A673 (cell line): ENCODE results near the gene ZFP36L2. TPM values are rescaled to one million over a fixed set of nuclear protein-coding genes. Genes with fewer than 3 reads are reported as not detected.

ENCODE experiments used
- BruUV-seq: library from RNA; stranded (reverse); fragments of 400-500 nt; replicated peaks from 2 replicates; lab custom pipeline; 2021; lab: Mats Ljungman, UMichigan
- CTCF ChIA-PET: fragments of 300-600 bp; sonication (Branson Sonifier 250); formaldehyde crosslinking; loops from one replicate; lab custom pipeline; 2022; ENCODE audit warnings: antibody characterized with exemption; lab: Charles Lee
- POLR2A ChIA-PET: fragments of 300-600 bp; sonication (Branson Sonifier 250); formaldehyde crosslinking; loops from one replicate; lab custom pipeline; 2022; ENCODE audit warnings: antibody characterized with exemption; ENCODE audit not compliant: low non-redundant PET; lab: Charles Lee
- DNase-seq: peaks from one replicate; pipeline ENCODE4 v3.0.0-alpha.2; 2015; ENCODE audit warnings: low spot score
- H3K27ac ChIP-seq: fragments of 200-600 bp; sonication (generic); 2 replicates; pipeline ENCODE4 v1.5.1; 2016; ENCODE audit warnings: mixed run types, low read depth, mild to moderate bottlenecking, mixed read lengths, antibody characterized with exemption, low read length; ENCODE audit not compliant: poor library complexity, severe bottlenecking
- H3K27me3 ChIP-seq: fragments of 200-600 bp; sonication (generic); replicated peaks from 2 replicates; pipeline ENCODE4 v1.6.1; 2017; ENCODE audit warnings: mixed run types, low read depth, mild to moderate bottlenecking, mixed read lengths, antibody characterized with exemption, low read length; ENCODE audit not compliant: insufficient read depth, poor library complexity
- H3K36me3 ChIP-seq: fragments of 200-600 bp; sonication (generic); 2 replicates; pipeline ENCODE4 v1.6.1; 2016; ENCODE audit warnings: mixed run types, mild to moderate bottlenecking, mixed read lengths, antibody characterized with exemption, low read length; ENCODE audit not compliant: insufficient read depth, poor library complexity, severe bottlenecking
- H3K4me1 ChIP-seq: fragments of 200-600 bp; sonication (generic); 2 replicates; pipeline ENCODE4 v1.6.1; 2017; ENCODE audit warnings: mixed run types, mild to moderate bottlenecking, mixed read lengths, antibody characterized with exemption, low read length; ENCODE audit not compliant: insufficient read depth, poor library complexity, severe bottlenecking
- H3K4me3 ChIP-seq: fragments of 200-600 bp; sonication (generic); 2 replicates; pipeline ENCODE4 v1.5.1; 2016; ENCODE audit warnings: low read depth, mixed run types, mild to moderate bottlenecking, mixed read lengths, low read length; ENCODE audit not compliant: poor library complexity, severe bottlenecking
- H3K9me3 ChIP-seq: fragments of 200-600 bp; sonication (generic); 2 replicates; pipeline ENCODE4 v1.6.1; 2016; ENCODE audit warnings: mixed run types, low read depth, mild to moderate bottlenecking, mixed read lengths, antibody characterized with exemption, low read length; ENCODE audit not compliant: poor library complexity, severe bottlenecking
- EZH2 ChIP-seq: fragments of 200-600 bp; sonication (generic); IDR thresholded peaks from 2 replicates; pipeline ENCODE4 v1.6.1; 2017; ENCODE audit warnings: borderline replicate concordance, low read depth, mild to moderate bottlenecking, mixed read lengths, antibody characterized with exemption, low read length; ENCODE audit not compliant: poor library complexity, severe bottlenecking
- intact Hi-C: fragments of 100-400 bp; cut with micrococcal nuclease; formaldehyde crosslinking; loops from one replicate; pipeline ENCODE4 v1.10.0; 2022; ENCODE audit not compliant: unreplicated experiment
- total RNA-seq: library from RNA; stranded (reverse); gene quantifications from 2 replicates; pipeline ENCODE4 v1.2.3, GENCODE V29; 2021
- TF ChIP-seq, protein P1 (sequence below): fragments of 300-800, 200-600 bp; sonication (generic); conservative IDR thresholded peaks from 2 replicates; pipeline ENCODE4 v1.5.1; 2017; ENCODE audit warnings: low read depth, mild to moderate bottlenecking, antibody characterized with exemption, low read length, moderate library complexity, mixed read lengths

The ZFP36L2 gene
- total RNA-seq, 1 experiment from 2014 or later, result 23.4 TPM

DNA sequence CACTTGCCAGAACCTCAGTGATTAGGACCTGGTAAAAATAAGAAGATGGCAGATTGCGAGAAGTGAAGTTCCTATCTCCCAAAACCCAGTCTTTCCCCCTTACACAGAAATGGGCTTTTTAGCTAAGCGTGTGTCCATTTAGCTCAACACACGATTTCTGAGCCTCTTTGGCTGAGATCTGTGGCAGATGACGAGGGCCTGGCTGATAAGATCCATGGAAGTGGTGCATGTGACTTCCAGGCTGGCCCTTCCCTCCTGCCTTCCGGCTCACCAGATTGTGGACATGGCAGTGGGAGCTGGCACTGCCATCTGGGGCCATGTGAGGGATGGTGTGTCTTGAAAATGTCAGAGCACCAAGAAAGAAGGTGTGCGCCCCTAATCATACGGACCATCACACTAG is 41.0 kb upstream of the ZFP36L2 start:
- intact Hi-C loops, result no loop called here
- Histone ChIP-seq H3K9me3 (no peaks in the 10 kb centered on the region), H3K27me3 (no peaks in the 10 kb centered on the region), H3K4me1 (no peaks in the 10 kb centered on the region), H3K27ac (no peak overlapping the region), H3K36me3 (no peaks in the 10 kb centered on the region), H3K4me3 (no peak overlapping the region)
- no peak for TF ChIP-seq EZH2
- TF ChIP-seq, protein P1, sequence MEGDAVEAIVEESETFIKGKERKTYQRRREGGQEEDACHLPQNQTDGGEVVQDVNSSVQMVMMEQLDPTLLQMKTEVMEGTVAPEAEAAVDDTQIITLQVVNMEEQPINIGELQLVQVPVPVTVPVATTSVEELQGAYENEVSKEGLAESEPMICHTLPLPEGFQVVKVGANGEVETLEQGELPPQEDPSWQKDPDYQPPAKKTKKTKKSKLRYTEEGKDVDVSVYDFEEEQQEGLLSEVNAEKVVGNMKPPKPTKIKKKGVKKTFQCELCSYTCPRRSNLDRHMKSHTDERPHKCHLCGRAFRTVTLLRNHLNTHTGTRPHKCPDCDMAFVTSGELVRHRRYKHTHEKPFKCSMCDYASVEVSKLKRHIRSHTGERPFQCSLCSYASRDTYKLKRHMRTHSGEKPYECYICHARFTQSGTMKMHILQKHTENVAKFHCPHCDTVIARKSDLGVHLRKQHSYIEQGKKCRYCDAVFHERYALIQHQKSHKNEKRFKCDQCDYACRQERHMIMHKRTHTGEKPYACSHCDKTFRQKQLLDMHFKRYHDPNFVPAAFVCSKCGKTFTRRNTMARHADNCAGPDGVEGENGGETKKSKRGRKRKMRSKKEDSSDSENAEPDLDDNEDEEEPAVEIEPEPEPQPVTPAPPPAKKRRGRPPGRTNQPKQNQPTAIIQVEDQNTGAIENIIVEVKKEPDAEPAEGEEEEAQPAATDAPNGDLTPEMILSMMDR, result no peak
- ChIA-PET POLR2A (no interaction called here), CTCF (no interaction called here)
- BruUV-seq, result no TSS peak
- no peak for DNase-seq

DNA sequence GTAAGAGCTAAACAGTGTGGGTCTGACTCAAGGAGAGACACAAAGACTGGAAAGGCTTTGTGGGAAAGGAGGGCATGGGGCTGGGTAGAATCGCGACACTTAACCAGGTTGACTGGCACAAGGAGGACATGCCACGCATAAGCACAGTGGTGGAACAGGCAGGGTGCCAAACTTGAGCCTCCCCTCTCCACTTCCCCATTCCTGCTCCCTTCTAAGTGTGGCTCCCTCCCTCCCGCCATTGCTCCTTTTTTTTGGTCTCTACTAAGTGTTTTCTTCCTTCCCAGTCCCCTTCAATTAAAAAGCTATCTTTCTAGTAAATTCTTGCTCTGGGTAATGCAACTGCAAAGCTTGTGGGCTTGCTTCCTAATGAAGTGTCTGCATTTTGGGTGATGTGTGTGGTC is 40.3 kb upstream of the ZFP36L2 start:
- Histone ChIP-seq H3K27me3 (no peaks in the 10 kb centered on the region), H3K9me3 (no peaks in the 10 kb centered on the region), H3K27ac (no peak overlapping the region), H3K4me1 (no peaks in the 10 kb centered on the region), H3K36me3 (no peaks in the 10 kb centered on the region), H3K4me3 (no peak overlapping the region)
- BruUV-seq, result no TSS peak
- POLR2A ChIA-PET, result no interaction called here
- TF ChIP-seq, protein P1, result no peak
- TF ChIP-seq EZH2, result no peak
- no peak for DNase-seq
- intact Hi-C loops, result no loop called here
- CTCF ChIA-PET, result no interaction called here

DNA sequence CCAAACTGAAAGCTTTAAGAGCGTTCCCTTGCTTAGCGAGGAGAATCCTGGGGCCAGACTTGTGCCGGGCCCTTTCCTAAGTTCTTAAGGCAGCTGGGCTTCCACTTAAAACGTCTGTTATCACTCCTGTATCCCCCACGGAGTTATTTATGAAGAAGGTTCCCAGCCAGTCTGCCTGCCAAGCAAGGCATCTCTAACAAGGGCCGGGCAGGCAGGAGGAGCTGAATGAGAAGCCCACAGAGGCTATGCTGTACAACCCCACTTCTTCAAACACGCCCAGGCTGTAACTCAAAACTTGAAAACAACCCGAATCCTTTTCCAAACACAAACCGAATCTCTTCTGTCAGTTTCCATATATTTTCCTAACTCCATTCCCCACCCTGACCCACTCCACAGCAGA is 39.0 kb upstream of the ZFP36L2 start:
- intact Hi-C loops, result no loop called here
- BruUV-seq, result no TSS peak
- Histone ChIP-seq H3K36me3 (no peaks in the 10 kb centered on the region), H3K4me3 (no peak overlapping the region), H3K9me3 (no peaks in the 10 kb centered on the region), H3K27me3 (no peaks in the 10 kb centered on the region), H3K27ac (no peak overlapping the region), H3K4me1 (no peaks in the 10 kb centered on the region)
- TF ChIP-seq, protein P1, result no peak
- CTCF ChIA-PET, result no interaction called here
- POLR2A ChIA-PET, result no interaction called here
- DNase-seq, result no peak
